Neural cell (in vitro differentiated cells): Measurements from ENCODE around the gene OCRL. TPM values are rescaled to one million over a fixed set of nuclear protein-coding genes. Genes with fewer than 3 reads are reported as not detected.

Source experiments
- H2AFZ ChIP-seq: fragments of 200-600, 300-800 bp; sonication (generic), shearing (Covaris generic); 2 replicates; pipeline ENCODE4 v1.6.0; 2014; ENCODE audit warnings: low read depth, mild to moderate bottlenecking, antibody characterized with exemption, low read length, moderate library complexity
- H3F3A ChIP-seq: fragments of 200-600 bp; shearing (Covaris generic); 2 replicates; pipeline ENCODE4 v1.6.1; 2016; ENCODE audit warnings: mild to moderate bottlenecking, moderate library complexity, mixed read lengths, antibody characterized with exemption, low read length; ENCODE audit not compliant: insufficient read depth, poor library complexity, severe bottlenecking
- H3K27ac ChIP-seq: fragments of 200-600, 300-800 bp; sonication (generic), shearing (Covaris generic); 2 replicates; pipeline ENCODE4 v1.5.1; 2014; ENCODE audit warnings: mild to moderate bottlenecking, low read length, moderate library complexity
- H3K27me3 ChIP-seq: fragments of 300-800, 200-600 bp; sonication (generic), shearing (Covaris generic); 2 replicates; pipeline ENCODE4 v1.6.0; 2014; ENCODE audit warnings: mild to moderate bottlenecking, low read depth, low read length, moderate library complexity; ENCODE audit not compliant: insufficient read depth
- H3K36me3 ChIP-seq: fragments of 300-800, 200-600 bp; sonication (generic), shearing (Covaris generic); 2 replicates; pipeline ENCODE4 v1.5.1; 2014; ENCODE audit warnings: mild to moderate bottlenecking, antibody characterized with exemption, low read length, moderate library complexity; ENCODE audit not compliant: insufficient read depth
- H3K4me2 ChIP-seq: fragments of 300-800, 200-600 bp; sonication (generic), shearing (Covaris generic); 2 replicates; pipeline ENCODE4 v1.6.0; 2014; ENCODE audit warnings: mild to moderate bottlenecking, low read length
- H3K4me3 ChIP-seq: fragments of 300-800, 200-600 bp; sonication (generic), shearing (Covaris generic); 2 replicates; pipeline ENCODE4 v1.5.1; 2014; ENCODE audit warnings: mild to moderate bottlenecking, low read length, moderate library complexity
- H3K79me2 ChIP-seq: fragments of 200-600 bp; shearing (Covaris generic); replicated peaks from 2 replicates; pipeline ENCODE4 v1.6.0; 2014; ENCODE audit warnings: mild to moderate bottlenecking, low read length, moderate library complexity; ENCODE audit not compliant: insufficient read depth
- H3K9ac ChIP-seq: fragments of 300-800, 200-600 bp; sonication (generic), shearing (Covaris generic); 2 replicates; pipeline ENCODE4 v1.6.1; 2016; ENCODE audit warnings: mild to moderate bottlenecking, low read length, mixed read lengths
- H3K9me2 ChIP-seq: fragments of 200-600 bp; shearing (Covaris generic); 2 replicates; pipeline ENCODE4 v1.6.1; 2016; ENCODE audit warnings: mild to moderate bottlenecking, low read length, mixed read lengths; ENCODE audit not compliant: insufficient read depth
- H3K9me3 ChIP-seq: fragments of 200-600, 300-800 bp; sonication (generic), shearing (Covaris generic); 2 replicates; pipeline ENCODE4 v1.6.1; 2016; ENCODE audit warnings: mild to moderate bottlenecking, mixed run types, low read length, moderate library complexity, mixed read lengths
- H4K20me1 ChIP-seq: fragments of 200-600 bp; shearing (Covaris generic); 2 replicates; pipeline ENCODE4 v1.6.1; 2016; ENCODE audit warnings: mild to moderate bottlenecking, mixed run types; ENCODE audit not compliant: insufficient read depth
- CTCF ChIP-seq: fragments of 450-650 bp; IDR thresholded peaks from 2 replicates; pipeline ENCODE4 v1.5.1; 2014; ENCODE audit warnings: antibody characterized with exemption, mild to moderate bottlenecking, moderate library complexity; ENCODE audit not compliant: poor library complexity, severe bottlenecking
- EP300 ChIP-seq: fragments of 450-650 bp; conservative IDR thresholded peaks from 2 replicates; pipeline ENCODE4 v1.6.1; 2014; ENCODE audit warnings: antibody characterized with exemption, mild to moderate bottlenecking, moderate library complexity; ENCODE audit not compliant: poor library complexity, severe bottlenecking
- EZH2 ChIP-seq: fragments of 200-600, 300-800 bp; shearing (Covaris generic), sonication (generic); IDR thresholded peaks from 2 replicates; pipeline ENCODE4 v1.6.1; 2014; ENCODE audit warnings: antibody characterized with exemption, low read length, borderline replicate concordance, mild to moderate bottlenecking; ENCODE audit not compliant: insufficient read depth, poor library complexity, severe bottlenecking
- MXI1 ChIP-seq: fragments of 450-650 bp; conservative IDR thresholded peaks from 2 replicates; pipeline ENCODE4 v1.6.1; 2014; ENCODE audit warnings: antibody characterized with exemption, mild to moderate bottlenecking; ENCODE audit not compliant: poor library complexity, severe bottlenecking
- POLR2AphosphoS5 ChIP-seq: IDR thresholded peaks from 2 replicates; pipeline ENCODE4 v1.6.1; 2012
- RAD21 ChIP-seq: fragments of 450-650 bp; conservative IDR thresholded peaks from 2 replicates; pipeline ENCODE4 v1.6.1; 2014; ENCODE audit warnings: antibody characterized with exemption, mild to moderate bottlenecking, moderate library complexity
- REST ChIP-seq: IDR thresholded peaks from 2 replicates; pipeline ENCODE4 v1.6.1; 2012; ENCODE audit warnings: borderline replicate concordance
- SMC3 ChIP-seq: fragments of 450-650 bp; conservative IDR thresholded peaks from 2 replicates; pipeline ENCODE4 v1.6.1; 2014; ENCODE audit warnings: antibody characterized with exemption, mild to moderate bottlenecking, moderate library complexity; ENCODE audit not compliant: poor library complexity
- TAF1 ChIP-seq: IDR thresholded peaks from 2 replicates; pipeline ENCODE4 v1.6.1; 2012; ENCODE audit warnings: low read depth
- polyA plus RNA-seq: library from polyadenylated mRNA; depleted of rRNA; stranded (reverse); fragments of >200 nt; gene quantifications from 2 replicates; pipeline ENCODE4 v1.2.3, GENCODE V29; 2014

The OCRL gene
- polyA plus RNA-seq, 1 donor from 2014 or later = 27.9 TPM

GRCh38 chrX:129497146-129497843 lies 42.8 kb upstream of the OCRL start:
- Histone ChIP-seq H4K20me1 (no peaks in the 10 kb centered on the region), H3K36me3 (no peaks in the 10 kb centered on the region), H3K79me2 (no peaks in the 10 kb centered on the region), H3K9me2 (no peaks in the 10 kb centered on the region), H3K27ac (no peak overlapping the region), H3K27me3 (no peaks in the 10 kb centered on the region), H3K9ac (no peak overlapping the region), H2AFZ (no peak overlapping the region), H3K9me3 (no peaks in the 10 kb centered on the region), H3K4me2 (no peak overlapping the region), H3F3A (no peaks in the 10 kb centered on the region), H3K4me3 (no peak overlapping the region)
- TF ChIP-seq MXI1 = no peak
- TF ChIP-seq SMC3 = no peak
- no peak for TF ChIP-seq RAD21
- TF ChIP-seq REST = no peak
- TF ChIP-seq EZH2 = no peak
- no peak for TF ChIP-seq TAF1
- no peak for TF ChIP-seq CTCF
- TF ChIP-seq POLR2AphosphoS5 = no peak
- no peak for TF ChIP-seq EP300

GRCh38 chrX:129510331-129510730 lies 29.7 kb upstream of the OCRL start:
- no peaks in the 10 kb centered on the region for H3F3A ChIP-seq
- no peaks in the 10 kb centered on the region for H4K20me1 ChIP-seq
- H3K27ac ChIP-seq = no peak overlapping the region
- H3K79me2 ChIP-seq = no peaks in the 10 kb centered on the region
- H3K9me3 ChIP-seq = no peaks in the 10 kb centered on the region
- no peak overlapping the region for H3K9ac ChIP-seq
- H3K9me2 ChIP-seq = no peaks in the 10 kb centered on the region
- no peaks in the 10 kb centered on the region for H3K36me3 ChIP-seq
- no peak overlapping the region for H3K4me3 ChIP-seq
- H2AFZ ChIP-seq = no peak overlapping the region
- no peak overlapping the region for H3K4me2 ChIP-seq
- TF ChIP-seq MXI1 = no peak
- no peak for TF ChIP-seq TAF1
- no peak for TF ChIP-seq EP300
- no peak for TF ChIP-seq EZH2
- no peak for TF ChIP-seq SMC3
- TF ChIP-seq REST = no peak
- no peaks in the 10 kb centered on the region for H3K27me3 ChIP-seq
